GM18526 (cell line): ENCODE results near the gene KCNK6.

Experiments used
- POLR2A ChIP-seq: IDR thresholded peaks from 3 replicates; pipeline ENCODE4 v1.6.1; 2011; ENCODE audit not compliant: insufficient read length; ENCODE audit errors: extremely low read depth

KCNK6 gene

DNA sequence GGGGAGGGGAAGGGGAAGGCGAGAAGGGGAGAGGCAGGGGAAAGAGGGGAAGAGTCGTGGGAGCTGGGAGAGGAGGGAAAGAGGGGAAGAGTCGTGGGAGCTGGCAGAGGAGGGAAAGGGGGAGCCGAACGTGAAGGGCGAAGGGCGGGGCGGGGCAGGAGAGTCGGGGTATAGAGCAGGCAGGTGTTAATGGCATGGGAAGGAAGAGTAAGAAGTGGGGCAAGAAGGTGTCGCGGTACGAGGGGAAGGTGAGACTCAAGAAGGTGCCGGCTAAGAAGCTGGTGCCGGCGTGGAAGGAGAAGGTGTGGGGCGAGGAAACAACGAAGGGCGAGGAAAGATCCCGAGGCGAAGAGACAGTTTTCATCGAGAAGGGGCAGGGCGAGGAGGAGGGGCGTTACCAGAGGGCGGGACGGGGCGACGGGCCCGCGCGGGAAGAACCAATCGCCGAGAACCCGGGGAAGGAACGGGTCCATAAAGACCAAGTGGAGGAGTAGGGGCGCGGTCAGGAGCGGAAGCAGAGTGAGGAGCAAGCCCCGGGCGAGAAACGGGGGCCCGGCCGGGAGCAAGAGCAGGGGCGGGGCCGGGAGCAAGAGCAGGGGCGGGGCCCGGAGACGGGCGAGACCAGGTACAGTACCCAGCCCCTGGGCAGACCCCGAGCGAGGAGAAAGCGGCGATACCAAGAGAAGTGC is 16.4 kb downstream of the KCNK6 start:
- TF ChIP-seq POLR2A = no peak

DNA sequence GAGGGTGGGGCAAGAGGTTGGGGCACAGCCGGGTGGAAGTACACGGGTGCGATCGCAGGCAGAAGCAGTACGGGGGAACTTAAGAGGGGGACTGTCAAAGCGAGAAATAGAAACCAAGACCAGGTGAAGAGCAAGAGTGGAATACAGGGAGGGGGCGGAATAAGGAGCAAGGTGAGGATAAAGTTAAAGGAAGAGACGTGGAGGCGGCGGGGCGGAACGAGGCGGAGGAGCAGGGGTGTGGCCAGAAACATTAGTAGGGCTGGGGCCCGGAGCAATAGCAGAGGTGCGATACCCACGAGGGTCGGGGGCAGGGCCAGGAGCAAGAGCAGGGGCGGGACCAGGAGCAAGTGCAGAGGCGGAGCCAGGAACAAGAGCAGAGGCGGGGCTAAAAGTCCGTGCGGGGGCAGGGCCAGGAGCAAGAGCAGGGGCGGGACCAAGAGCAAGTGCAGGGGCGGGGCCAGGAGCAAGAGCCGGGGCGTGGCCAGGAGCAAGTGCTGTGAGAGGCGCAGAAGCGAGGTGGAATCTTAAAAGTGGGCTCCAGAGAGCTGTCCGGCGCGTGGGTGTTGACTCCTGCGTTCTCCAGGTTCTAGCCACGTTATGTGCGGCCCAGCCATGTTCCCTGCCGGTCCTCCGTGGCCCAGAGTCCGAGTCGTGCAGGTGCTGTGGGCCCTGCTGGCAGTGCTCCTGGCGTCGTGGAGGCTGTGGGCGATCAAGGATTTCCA is 17.2 kb downstream of the KCNK6 start:
- no peak for TF ChIP-seq POLR2A

DNA sequence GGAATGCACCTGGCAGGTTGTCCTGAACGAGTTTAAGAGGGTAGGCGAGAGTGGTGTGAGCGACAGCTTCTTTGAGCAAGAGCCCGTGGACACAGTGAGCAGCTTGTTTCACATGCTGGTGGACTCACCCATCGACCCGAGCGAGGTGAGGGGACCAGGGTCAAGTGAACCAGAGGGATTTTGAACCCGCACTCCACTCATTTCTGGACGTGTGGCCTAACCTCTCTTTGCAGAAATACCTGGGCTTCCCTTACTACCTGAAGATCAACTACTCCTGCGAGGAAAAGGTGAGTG is 17.7 kb downstream of the KCNK6 start:
- TF ChIP-seq POLR2A = no peak

DNA sequence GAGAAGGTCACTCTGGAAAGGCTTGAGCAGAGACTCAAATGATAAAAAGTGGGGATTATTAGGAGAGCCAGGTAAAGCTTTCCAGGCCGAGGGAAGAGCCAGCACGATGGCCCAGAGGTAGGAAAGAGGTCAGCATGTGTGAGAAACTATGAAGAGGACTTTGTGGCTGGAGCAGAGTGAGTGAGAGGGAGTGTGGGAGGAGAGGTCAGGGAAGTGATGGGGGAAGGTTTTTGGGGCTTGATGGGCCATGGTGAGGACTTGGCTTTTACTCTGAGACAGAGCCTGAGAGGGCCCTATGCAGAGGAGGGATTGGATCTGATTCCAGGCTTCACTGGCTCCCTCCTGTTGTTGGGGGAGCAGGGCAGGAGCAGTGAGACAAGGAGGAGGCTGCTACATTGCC is 21.3 kb downstream of the KCNK6 start:
- TF ChIP-seq POLR2A = no peak

DNA sequence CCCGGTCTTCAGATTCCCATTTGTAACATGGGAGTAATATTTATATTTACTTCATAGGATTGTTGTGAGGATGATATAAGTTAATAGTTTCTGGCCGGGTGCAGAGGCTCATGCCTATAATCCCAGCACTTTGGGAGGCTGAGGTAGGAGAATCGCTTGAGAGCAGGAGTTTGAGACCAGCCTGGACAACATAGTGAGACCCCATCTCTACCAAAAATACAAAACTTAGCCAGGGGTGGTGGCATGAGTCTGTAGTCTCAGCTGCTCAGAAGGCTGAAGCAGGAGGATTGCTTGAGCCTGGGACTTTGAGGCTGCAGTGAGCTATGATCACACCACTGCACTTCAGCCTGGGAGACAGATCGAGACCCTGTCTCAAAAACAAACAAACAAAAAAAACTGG is 27.2 kb downstream of the KCNK6 start:
- no peak for TF ChIP-seq POLR2A

DNA sequence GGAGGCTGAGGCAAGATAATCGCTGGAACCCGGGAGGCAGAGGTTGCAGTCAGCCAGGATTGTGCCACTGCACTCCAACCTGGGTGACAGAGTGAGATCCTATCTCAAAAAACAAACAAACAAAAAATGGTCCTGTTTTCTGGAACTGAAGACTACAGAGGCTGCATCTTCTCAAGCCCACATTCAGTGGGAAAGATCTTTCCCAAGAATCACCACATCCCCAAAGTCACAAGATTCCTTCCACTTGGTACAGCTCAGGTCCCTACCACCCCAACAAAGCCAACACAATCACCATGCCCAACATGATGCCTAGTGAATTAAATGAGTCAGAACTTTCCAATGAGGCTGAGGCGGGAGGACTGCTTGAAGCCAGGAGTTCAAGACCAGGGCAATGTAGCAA is 31.2 kb downstream of the KCNK6 start:
- TF ChIP-seq POLR2A = no peak

DNA sequence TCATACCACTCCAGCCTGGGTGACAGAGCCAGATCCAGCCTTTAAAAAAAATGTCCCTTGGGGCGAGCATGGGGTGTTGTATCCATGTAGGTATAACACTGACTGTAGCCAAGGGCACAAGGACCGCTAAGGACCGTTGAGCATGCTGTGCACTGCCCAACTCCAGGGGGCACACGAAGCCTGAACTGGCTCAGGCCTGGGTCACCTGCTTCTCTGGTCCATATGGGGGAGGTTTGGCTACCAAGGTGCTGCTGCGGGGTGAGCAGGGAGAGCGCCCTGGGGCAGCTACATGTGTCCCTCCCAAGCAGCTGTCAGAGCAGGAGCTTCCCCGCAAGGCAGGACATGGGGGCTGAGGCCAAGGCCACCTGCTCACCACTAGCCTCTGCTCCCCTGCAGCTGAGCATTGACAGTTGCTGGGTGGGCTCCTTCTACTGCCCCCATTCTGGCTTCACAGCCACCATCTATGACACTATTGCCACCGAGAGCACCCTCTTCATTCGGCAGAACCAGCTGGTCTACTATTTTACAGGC is 32.3 kb downstream of the KCNK6 start:
- TF ChIP-seq POLR2A = no peak

DNA sequence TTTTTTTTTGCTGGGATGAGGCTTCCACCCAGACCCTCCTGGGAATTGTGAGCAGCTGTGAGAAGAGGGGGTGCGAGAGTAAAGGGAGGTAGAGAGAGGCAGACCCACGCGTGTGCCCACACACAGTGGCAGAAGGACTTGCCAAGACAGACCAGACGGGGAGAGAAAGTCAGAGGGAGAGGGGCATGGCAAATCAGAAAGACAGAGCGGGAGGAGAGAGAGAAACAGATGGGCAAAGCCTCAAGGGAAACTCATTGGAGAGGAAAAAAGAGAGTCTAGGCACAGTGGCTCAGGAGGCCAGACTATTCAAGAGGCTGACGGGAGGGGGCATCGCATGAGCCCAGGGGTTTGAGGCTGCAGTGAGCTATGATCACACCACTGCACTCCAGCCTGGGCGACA is 33.0 kb downstream of the KCNK6 start:
- no peak for TF ChIP-seq POLR2A

DNA sequence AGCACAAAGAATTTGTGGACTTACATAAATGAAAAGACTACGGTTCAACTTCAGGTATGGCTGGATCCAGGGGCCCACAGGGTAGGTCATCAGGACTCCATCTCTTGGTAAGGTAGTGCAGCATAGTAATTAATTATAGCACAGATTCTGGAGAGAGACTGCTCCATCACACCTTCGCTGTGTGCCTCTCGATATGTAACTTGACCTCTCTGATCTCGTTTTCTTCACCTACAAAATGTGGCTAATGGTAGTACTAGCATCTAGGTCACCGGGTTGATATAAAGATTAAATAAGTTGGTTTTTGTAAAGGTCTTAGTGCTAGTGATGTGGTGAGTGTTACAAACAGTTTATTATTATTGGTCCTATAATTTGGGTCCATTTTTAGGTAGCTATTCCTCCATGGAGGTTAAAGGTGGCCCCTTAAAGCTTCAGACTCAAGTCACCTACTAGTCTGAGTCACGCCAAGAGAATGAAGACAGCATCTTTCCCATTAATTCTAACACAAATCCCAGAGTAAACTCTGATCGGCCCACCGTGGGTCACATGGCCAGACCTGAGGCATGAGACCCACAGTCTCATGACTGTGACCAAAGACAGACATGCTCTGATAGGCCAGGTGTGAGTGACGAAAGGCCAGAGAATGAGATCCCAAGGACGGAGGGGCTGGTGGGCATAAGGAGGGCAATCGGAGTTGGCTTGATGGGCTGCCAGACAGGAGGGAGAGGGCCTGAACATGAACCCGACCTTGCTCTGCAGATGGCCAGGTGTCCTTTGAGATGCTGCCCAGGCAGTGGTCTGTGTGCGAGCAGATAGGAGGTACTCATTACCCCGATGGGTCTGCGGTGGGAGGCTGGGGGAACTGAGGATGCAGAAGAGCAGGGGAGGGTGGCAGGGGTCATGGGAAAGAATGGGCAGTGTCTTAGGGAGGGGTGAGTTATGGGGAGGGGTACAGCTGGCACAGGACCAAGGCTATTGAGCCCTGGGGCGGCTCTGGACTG is 36.4 kb downstream of the KCNK6 start:
- TF ChIP-seq POLR2A = no peak

DNA sequence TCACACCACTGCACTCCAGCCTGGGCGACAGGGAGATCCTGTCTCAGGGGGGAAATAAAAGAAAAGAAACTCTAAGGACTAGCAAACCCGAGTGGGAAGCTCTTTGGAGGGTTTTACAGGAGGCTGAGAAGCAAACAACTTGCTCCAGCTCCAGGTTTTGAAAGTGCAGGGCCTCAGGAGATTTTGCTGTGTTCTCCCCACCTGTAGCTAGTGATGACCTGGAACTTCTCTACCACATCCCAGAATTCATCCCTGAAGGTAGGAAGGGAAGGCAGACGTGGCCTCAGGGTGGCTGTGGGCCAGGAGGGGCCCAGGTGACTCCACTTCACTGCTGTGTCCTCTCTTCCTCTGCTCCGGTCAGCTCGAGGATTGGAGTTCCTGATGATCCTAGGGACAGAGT is 38.4 kb downstream of the KCNK6 start:
- TF ChIP-seq POLR2A = no peak

DNA sequence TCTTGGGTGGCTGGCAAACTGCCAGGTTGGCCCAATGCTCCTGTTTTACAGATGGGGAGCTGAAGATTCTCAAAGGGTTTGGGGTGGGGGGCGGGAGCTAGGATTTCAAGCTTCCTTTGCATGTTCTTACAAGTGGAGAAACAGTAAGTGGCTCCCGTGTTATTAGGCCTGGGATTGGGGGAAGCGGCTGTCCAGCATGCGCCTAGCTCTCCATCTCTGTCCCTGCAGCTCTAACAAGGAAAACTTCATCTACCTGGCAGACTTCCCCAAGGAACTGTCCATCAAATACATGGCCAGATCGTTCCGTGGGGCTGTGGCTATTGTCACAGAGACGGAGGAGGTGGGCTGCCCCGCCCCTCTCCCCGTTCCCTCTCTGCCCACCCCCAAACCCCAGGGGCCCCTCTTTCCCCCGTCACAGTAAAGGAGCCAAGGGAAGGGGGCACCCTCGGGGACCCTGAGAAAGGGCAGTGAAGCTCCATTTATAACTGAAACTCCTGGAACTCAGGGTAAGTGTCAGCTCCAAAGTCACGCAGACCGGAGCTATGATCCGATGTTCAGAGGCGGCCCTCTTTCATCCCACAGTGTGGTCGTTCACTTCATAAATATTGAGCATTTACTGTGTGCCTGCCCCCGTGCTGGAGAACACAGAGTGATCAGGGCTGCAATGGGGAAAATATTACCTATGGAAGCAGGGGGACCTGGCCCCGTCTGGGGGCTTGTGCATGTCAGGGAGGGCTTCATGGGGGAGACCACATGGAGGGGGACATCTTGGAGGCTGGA is 39.8 kb downstream of the KCNK6 start:
- TF ChIP-seq POLR2A = no peak

DNA sequence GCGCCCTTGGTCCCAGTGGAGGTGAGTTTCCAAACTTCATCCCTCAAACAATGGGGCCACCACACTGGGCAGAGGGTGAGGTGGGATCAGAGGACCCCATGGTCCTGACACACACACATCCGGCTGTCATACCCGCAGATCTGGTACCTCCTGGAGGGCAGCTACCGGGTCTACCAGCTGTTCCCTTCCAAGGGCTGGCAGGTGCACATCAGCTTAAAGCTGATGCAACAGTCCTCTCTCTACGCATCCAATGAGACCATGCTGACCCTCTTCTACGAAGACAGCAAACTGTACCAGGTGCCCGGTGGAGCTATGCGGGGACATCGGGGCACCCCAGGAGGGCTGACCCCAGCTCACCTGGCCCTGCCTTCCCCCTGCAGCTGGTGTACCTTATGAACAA is 40.7 kb downstream of the KCNK6 start:
- no peak for TF ChIP-seq POLR2A

DNA sequence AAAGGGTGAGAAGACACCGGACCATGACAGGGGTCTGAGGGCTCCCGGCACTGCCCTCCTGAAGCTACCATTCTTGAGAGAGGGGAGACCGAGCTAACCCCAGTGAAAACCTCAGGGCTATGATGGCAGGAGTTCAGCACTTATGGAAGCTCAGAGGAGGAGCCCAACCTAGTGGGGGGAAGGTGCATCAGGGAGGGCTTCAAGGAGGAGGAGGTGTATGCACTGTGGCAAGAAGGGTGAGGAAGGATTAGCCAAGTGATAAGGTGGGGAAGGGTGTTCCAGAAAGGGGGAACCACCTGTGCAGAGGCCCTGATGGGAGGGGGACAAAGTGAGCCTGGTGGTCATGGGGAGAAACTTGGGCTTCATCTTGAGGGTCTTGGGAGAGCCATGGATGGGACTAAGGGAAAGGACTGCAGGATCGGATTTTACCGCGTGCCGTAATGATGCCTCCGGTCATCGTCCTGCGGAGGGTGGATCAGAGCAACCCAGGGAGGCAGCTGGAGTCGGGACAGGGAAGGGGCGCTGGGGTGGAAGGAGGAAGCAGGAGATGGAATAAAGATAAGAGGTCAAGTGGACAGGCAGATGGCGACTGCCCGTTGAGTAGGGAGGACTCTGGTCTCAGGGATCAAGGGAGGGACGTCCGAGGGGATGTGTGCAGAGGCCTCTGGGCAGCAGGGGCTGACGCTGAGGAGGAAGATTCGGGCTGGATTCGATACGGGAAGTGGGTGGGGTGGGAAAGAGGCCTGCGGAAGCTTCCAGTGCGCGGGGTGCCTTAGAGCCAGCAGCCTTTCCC is 41.4 kb downstream of the KCNK6 start:
- no peak for TF ChIP-seq POLR2A

DNA sequence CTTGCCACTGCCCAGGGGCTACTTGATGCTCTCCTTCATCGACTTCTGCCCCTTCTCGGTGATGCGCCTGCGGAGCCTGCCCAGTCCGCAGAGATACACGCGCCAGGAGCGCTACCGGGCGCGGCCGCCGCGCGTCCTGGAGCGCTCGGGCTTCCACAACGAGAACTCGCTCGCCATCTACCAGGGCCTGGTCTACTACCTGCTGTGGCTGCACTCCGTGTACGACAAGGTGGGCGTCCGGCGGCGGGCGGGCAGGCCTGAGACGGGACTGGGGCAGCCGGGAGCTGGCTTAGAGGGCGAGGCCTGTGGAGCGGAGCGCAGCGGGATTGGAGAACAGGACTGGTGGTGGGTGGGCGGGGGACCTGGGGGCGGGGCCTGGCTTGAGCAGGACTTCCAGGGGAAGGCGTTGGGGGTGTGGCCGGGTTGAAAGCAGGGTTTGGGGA is 42.0 kb downstream of the KCNK6 start:
- no peak for TF ChIP-seq POLR2A
